ENCODE data around the gene FAM204A. TPM values are rescaled to one million over a fixed set of nuclear protein-coding genes. Genes with fewer than 3 reads are reported as not detected.

The FAM204A gene
- total RNA-seq, 1 donor from 2014 or later, result 18.2 TPM

- DNase-seq (ENCODE audit: low spot score) (no peak), ATAC-seq (no peak)
Measured at GRCh38 chr10:118254654-118255053, 87.5 kb downstream of the FAM204A start.

- no peak for ATAC-seq
- no peak for DNase-seq (ENCODE audit: low spot score)
Measured at GRCh38 chr10:118253397-118253796, 88.7 kb downstream of the FAM204A start.

- DNase-seq (ENCODE audit: low spot score) (no peak), ATAC-seq (no peak)
Measured at GRCh38 chr10:118251791-118252190, 90.3 kb downstream of the FAM204A start.

GRCh38 chr10:118249714-118250113 is 92.4 kb downstream of the FAM204A start:
- no peak for ATAC-seq
- DNase-seq (ENCODE audit: low spot score), result no peak

Data from left lobe of liver (tissue), 2 donors.